Nephron progenitor cell (in vitro differentiated cells): ENCODE results near the gene SRSF8.
A peak's percentile ranks its signal among the peaks of the same experiment; 100 is the strongest.
"Not testable (repeated sequence)": the region's sequence is repeated elsewhere in the genome, so short reads cannot be mapped to it uniquely, and the experiment has no call there.

Source experiments
- DNase-seq: peaks from one replicate; pipeline ENCODE4 v3.0.0; 2021
- H3K27ac Mint-ChIP-seq: 2 replicates; pipeline ENCODE4 v1.8.0; 2021; ENCODE audit warnings: mild to moderate bottlenecking, moderate library complexity, mixed read lengths
- H3K27me3 Mint-ChIP-seq: 2 replicates; pipeline ENCODE4 v1.8.0; 2021; ENCODE audit warnings: mild to moderate bottlenecking, low read depth, mixed read lengths; ENCODE audit not compliant: poor library complexity
- H3K36me3 Mint-ChIP-seq: 2 replicates; pipeline ENCODE4 v1.8.0; 2021; ENCODE audit warnings: low read depth, mixed read lengths
- H3K4me1 Mint-ChIP-seq: 2 replicates; pipeline ENCODE4 v1.8.0; 2021; ENCODE audit warnings: mixed read lengths
- H3K4me3 Mint-ChIP-seq: 2 replicates; pipeline ENCODE4 v1.8.0; 2021; ENCODE audit warnings: mild to moderate bottlenecking, moderate library complexity, mixed read lengths
- H3K9me3 Mint-ChIP-seq: 2 replicates; pipeline ENCODE4 v1.8.0; 2021; ENCODE audit warnings: mild to moderate bottlenecking, moderate library complexity, mixed read lengths
- TF ChIP-seq, protein P1 (sequence below): fragments of 200-600 bp; sonication (generic); IDR thresholded peaks from 2 replicates; pipeline ENCODE4 v1.5.0; 2021; ENCODE audit warnings: antibody characterized with exemption

SRSF8 gene

DNA sequence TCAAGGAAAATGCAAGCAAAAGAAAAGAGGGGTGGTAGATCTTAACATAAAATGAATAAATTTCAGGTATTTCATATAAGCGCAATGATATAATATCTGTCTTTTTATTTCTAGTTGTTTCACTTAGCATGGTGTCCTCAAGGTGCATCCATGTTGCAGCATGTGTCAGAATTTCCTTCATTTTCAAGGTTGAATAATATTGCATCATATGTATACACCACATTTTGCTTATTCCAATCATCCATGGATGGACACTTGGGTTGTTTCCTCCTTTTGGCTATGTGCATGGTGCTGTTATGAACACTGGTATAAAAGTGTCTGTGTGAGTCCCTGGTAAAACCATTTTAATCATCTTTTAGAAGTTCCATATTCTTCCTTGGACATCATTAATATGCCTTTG, 24.5 kb upstream of the SRSF8 start:
- Mint-ChIP-seq H3K4me1 (peaks cover 7% of the 10 kb centered on the region), H3K4me3 (no peak overlapping the region), H3K36me3 (no peaks in the 10 kb centered on the region), H3K27ac (no peak overlapping the region), H3K9me3 (peaks cover 5% of the 10 kb centered on the region), H3K27me3 (peaks cover 25% of the 10 kb centered on the region)
- DNase-seq, result no peak
- TF ChIP-seq, protein P1, sequence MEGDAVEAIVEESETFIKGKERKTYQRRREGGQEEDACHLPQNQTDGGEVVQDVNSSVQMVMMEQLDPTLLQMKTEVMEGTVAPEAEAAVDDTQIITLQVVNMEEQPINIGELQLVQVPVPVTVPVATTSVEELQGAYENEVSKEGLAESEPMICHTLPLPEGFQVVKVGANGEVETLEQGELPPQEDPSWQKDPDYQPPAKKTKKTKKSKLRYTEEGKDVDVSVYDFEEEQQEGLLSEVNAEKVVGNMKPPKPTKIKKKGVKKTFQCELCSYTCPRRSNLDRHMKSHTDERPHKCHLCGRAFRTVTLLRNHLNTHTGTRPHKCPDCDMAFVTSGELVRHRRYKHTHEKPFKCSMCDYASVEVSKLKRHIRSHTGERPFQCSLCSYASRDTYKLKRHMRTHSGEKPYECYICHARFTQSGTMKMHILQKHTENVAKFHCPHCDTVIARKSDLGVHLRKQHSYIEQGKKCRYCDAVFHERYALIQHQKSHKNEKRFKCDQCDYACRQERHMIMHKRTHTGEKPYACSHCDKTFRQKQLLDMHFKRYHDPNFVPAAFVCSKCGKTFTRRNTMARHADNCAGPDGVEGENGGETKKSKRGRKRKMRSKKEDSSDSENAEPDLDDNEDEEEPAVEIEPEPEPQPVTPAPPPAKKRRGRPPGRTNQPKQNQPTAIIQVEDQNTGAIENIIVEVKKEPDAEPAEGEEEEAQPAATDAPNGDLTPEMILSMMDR, result no peak

DNA sequence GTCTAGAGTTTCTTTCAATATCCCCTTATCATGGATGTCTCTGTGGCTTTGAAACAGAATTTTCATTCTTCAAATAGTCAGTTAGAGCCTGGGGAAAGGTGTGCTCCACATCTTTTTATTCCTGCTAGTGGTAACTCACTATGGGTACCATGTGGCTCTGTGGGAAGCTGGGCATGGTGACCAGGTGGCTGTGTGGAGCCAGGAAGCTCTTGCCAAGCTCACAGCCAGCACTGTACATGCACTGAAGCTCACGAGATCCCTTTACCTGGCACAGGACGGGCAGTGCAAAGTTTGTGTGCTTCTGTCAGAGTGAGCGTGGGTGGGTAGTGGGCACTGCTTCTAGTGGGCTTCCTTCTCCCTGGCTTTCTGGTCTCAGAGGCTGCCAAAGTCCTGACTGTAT, 23.8 kb upstream of the SRSF8 start:
- Mint-ChIP-seq H3K4me3 (no peak overlapping the region), H3K4me1 (peaks cover 7% of the 10 kb centered on the region), H3K9me3 (peaks cover 4% of the 10 kb centered on the region), H3K27me3 (peaks cover 25% of the 10 kb centered on the region), H3K36me3 (no peaks in the 10 kb centered on the region), H3K27ac (peak overlapping the region; percentile 31)
- TF ChIP-seq, protein P1, result no peak
- no peak for DNase-seq

DNA sequence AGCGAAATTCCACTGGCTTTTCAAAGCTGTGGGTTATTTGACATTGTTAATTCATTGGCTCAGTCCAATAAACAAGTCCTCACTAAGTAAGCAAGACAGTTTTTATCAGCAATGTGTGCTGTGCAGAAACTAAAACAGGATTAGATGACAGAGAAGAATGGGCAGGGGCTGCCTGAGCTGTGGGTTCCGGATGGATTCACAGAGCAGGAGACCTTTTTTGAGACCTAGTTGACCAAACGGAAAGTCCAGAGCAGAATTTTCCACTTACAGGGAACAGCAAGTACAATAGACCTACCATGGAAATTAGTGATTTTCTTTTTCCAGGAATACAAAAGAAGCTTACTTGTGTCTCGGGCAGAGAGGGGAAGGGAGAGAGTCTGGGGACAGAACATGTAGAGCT, 22.7 kb upstream of the SRSF8 start:
- Mint-ChIP-seq H3K4me1 (peaks cover 7% of the 10 kb centered on the region), H3K27me3 (peaks cover 22% of the 10 kb centered on the region), H3K36me3 (no peaks in the 10 kb centered on the region), H3K4me3 (no peak overlapping the region), H3K27ac (no peak overlapping the region), H3K9me3 (no peaks in the 10 kb centered on the region)
- no peak for DNase-seq
- TF ChIP-seq, protein P1, result no peak

DNA sequence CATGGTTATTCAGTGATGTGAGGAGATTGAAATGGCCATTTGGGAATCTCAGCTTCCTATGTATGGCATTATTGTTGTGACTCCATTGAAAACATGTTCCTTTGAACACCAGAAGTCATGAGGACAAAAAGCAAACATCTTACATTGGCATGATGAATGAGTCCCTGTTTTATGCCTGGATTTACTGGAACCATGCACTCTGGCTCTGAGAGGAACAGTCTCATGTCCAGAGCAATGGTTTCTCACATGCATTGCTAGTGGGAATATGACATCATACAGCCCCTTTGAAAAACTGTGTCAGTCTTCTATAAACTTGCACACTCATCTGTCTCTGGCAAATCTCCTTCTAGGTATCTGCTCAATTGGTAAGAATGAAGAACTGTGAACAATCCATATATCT, 20.9 kb upstream of the SRSF8 start:
- Mint-ChIP-seq H3K9me3 (no peaks in the 10 kb centered on the region), H3K27ac (no peak overlapping the region), H3K27me3 (peaks cover 22% of the 10 kb centered on the region), H3K4me1 (peaks cover 7% of the 10 kb centered on the region), H3K4me3 (no peak overlapping the region), H3K36me3 (no peaks in the 10 kb centered on the region)
- TF ChIP-seq, protein P1, result no peak
- DNase-seq, result no peak

DNA sequence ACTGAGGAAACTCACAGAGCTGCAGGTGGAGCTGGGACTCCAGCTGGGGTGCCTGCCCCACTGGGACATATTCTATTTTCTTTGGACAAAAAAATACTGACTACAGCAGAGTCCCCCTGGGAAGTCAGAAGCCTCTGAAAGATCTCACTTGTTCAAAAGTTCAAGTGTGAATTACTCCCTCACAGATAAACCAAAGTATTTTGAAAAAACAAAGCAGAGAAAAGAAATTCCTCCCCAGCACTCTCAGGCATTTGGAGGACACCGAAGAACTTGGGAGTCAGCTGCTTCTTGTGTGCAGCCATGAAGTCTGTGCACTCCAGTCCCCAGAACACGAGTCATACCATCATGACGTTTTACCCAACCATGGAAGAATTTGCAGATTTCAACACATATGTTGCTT, 17.6 kb upstream of the SRSF8 start, which contains the start of gene KDM4F:
KDM4F (plus strand) TSS at position 301 of the 400 bp plus-strand sequence.
- not testable (repeated sequence) for DNase-seq, H3K4me3 Mint-ChIP-seq, H3K4me1 Mint-ChIP-seq, H3K9me3 Mint-ChIP-seq, H3K36me3 Mint-ChIP-seq, H3K27ac Mint-ChIP-seq
- H3K27me3 Mint-ChIP-seq, result peaks cover 26% of the 10 kb centered on the region

DNA sequence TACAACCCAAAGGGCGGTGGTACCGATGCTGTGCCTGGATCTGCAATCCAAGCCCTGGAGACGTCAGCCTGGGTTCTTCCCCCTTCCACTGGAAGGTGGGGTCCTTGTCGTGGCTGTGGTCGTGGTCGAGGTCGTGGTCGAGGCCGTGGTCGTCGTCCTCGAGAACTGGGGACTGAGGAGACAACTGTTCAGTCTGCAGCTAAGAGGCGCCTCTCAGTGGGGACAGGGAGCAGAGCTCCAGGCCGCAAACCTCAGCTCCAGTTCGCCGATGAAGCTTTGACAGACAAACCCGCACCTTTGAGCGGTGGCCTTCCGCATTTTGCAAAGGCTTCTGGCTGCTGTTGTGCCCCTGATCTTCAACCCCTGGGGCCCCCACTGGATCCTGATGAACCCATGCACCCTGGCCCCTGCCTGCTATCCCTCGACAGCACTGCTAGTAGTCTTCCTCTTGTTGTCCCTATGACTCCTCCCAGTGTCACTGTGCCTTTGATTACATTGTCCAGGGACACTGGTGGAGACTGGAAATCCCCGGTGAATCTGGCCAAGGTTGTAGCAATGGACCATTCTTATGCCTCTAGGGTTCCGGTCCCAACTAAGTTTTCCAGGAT, 16.0 kb upstream of the SRSF8 start:
- Mint-ChIP-seq H3K27ac (no peak overlapping the region), H3K27me3 (peaks cover 19% of the 10 kb centered on the region), H3K4me3 (no peak overlapping the region), H3K36me3 (no peaks in the 10 kb centered on the region), H3K9me3 (no peaks in the 10 kb centered on the region), H3K4me1 (no peaks in the 10 kb centered on the region)
- no peak for DNase-seq
- TF ChIP-seq, protein P1, result no peak
